GM12891 (cell line): ENCODE results near the gene KNDC1.

Source experiments
- PAX5 ChIP-seq: IDR thresholded peaks from 2 replicates; pipeline ENCODE4 v1.6.1; 2011; ENCODE audit warnings: low read length, moderate library complexity, mild to moderate bottlenecking; ENCODE audit not compliant: insufficient read depth, severe bottlenecking
- POLR2A ChIP-seq: IDR thresholded peaks from 2 replicates; pipeline ENCODE4 v1.6.1; 2011; ENCODE audit warnings: low read depth, low read length, control low read depth
- POLR2AphosphoS5 ChIP-seq: IDR thresholded peaks from 2 replicates; pipeline ENCODE4 v1.6.1; 2011; ENCODE audit warnings: low read depth, low read length, control low read depth
- POU2F2 ChIP-seq: IDR thresholded peaks from 2 replicates; pipeline ENCODE4 v1.6.1; 2011; ENCODE audit warnings: low read depth, mild to moderate bottlenecking, control low read depth, low read length, moderate library complexity
- SPI1 ChIP-seq: IDR thresholded peaks from 2 replicates; pipeline ENCODE4 v1.6.1; 2011; ENCODE audit warnings: low read depth, low read length, control low read depth
- TAF1 ChIP-seq: IDR thresholded peaks from 2 replicates; pipeline ENCODE4 v1.6.1; 2011; ENCODE audit warnings: low read depth, low read length, control low read depth

GRCh38 chr10:133207041-133207600 lies 47.1 kb downstream of the KNDC1 start:
- TF ChIP-seq POLR2A (no peak), POLR2AphosphoS5 (no peak), SPI1 (no peak), TAF1 (no peak), POU2F2 (no peak), PAX5 (no peak)
